DOHH2 (cell line): ENCODE results near the gene ZNF134.

Experiments used
- CTCF ChIP-seq: fragments of 200-600 bp; sonication (generic); IDR thresholded peaks from one replicate; pipeline ENCODE4 v1.5.1; 2014; ENCODE audit warnings: antibody characterized with exemption, mild to moderate bottlenecking, low read depth, low read length; ENCODE audit not compliant: poor library complexity, severe bottlenecking
- EZH2phosphoT487 ChIP-seq: fragments of 200-600 bp; sonication (generic); IDR thresholded peaks from 2 replicates; pipeline ENCODE4 v1.6.1; 2017; ENCODE audit warnings: borderline replicate concordance, mild to moderate bottlenecking, antibody characterized with exemption, low read length, moderate library complexity, mixed read lengths

DNA sequence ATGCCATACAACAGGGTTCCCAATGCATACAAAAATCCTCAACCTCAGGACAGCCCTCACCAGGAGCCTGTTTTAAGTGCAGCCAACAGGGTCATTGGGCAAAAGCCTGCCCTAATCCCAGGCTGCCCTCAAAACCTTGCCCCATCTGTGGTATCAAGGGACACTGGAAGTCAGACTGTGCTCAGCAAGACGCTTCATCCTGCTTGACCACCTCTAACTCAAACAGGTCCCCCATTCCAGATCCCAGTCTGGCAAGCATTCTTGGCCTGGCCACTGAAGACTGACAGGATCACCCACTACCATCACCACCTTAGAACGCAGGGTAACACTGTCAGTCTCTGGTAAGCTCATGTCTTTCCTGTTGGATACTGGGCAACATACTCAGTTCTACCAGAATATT is 39.6 kb downstream of the ZNF134 start:
- TF ChIP-seq CTCF (no peak), EZH2phosphoT487 (no peak)
